ENCODE measurements around the gene MEI4.

DNA sequence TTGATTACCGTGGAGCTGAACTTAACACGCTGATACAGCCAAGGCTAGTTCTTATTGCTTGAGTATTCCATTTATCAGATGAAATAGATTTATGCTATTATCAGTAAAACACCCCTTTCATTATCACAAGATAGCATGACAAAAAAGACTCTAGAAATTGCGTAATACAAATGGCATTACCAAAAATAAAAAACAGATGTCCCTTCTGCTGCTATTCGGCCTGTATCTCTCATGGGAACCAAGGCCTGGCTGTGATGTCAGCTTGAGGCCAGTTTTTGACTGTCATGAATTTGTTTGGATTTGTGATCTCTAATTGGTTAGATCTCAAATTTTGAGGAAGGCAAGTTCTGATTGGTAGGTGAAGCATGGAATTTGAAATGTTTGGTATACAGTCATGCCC lies 25.2 kb downstream of the MEI4 start:
- TF ChIP-seq, protein P1, sequence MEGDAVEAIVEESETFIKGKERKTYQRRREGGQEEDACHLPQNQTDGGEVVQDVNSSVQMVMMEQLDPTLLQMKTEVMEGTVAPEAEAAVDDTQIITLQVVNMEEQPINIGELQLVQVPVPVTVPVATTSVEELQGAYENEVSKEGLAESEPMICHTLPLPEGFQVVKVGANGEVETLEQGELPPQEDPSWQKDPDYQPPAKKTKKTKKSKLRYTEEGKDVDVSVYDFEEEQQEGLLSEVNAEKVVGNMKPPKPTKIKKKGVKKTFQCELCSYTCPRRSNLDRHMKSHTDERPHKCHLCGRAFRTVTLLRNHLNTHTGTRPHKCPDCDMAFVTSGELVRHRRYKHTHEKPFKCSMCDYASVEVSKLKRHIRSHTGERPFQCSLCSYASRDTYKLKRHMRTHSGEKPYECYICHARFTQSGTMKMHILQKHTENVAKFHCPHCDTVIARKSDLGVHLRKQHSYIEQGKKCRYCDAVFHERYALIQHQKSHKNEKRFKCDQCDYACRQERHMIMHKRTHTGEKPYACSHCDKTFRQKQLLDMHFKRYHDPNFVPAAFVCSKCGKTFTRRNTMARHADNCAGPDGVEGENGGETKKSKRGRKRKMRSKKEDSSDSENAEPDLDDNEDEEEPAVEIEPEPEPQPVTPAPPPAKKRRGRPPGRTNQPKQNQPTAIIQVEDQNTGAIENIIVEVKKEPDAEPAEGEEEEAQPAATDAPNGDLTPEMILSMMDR (IDR thresholded peaks at IDR 0.05) = no peak
- no peak for TF ChIP-seq EZH2 (IDR thresholded peaks at IDR 0.05; ENCODE audit: borderline replicate concordance, insufficient read depth, low read depth, low read length, poor library complexity, severe bottlenecking)

Data from B cell (primary cell).